Esophagus squamous epithelium (tissue), 5 donors: ENCODE results near the gene MAPRE3. TPM values are rescaled to one million over a fixed set of nuclear protein-coding genes. Genes with fewer than 3 reads are reported as not detected.

Experiments used
- DNase-seq: peaks from one replicate; lab custom pipeline; 2025; lab: John Stamatoyannopoulos, UW
- H3K27ac ChIP-seq, 4 donors: fragments of 200-600 bp; sonication (generic); one replicate each; pipeline ENCODE4 v1.5.1; 2016 to 2019; ENCODE audit warnings: mild to moderate bottlenecking in 1 of 4
- H3K27me3 ChIP-seq, 4 donors: fragments of 200-600 bp; sonication (generic); 1 replicate in 3 of 4; 2 replicates in 1 of 4; pipeline versions ENCODE4 v1.5.1 to v1.6.0; 2017 to 2021; ENCODE audit warnings: antibody characterized with exemption in 1 of 4
- H3K36me3 ChIP-seq, 3 donors: fragments of 200-600 bp; sonication (generic); one replicate each; pipeline ENCODE4 v1.5.1; 2016 to 2019
- H3K4me1 ChIP-seq, 3 donors: fragments of 200-600 bp; sonication (generic); one replicate each; pipeline ENCODE4 v1.5.1; 2017 to 2019
- H3K4me3 ChIP-seq, 4 donors: fragments of 200-600 bp; sonication (generic); 1 replicate in 3 of 4; 2 replicates in 1 of 4; pipeline ENCODE4 v1.5.1; 2016 to 2019; ENCODE audit warnings: mild to moderate bottlenecking in 2 of 4, moderate library complexity in 1 of 4
- H3K9me3 ChIP-seq, 3 donors: fragments of 200-600 bp; sonication (generic); one replicate each; pipeline ENCODE4 v1.5.1; 2016 to 2019
- CTCF ChIP-seq, 6 experiments: fragments of 450-650 bp in 4 of 6; fragments of 200-600 bp in 2 of 6; sonication (generic) in 2 of 6; IDR thresholded peaks; one replicate each; pipeline ENCODE4 v1.5.1; 2016 to 2019; ENCODE audit warnings: antibody characterized with exemption in 6 of 6, mild to moderate bottlenecking in 4 of 6, moderate library complexity in 4 of 6
- POLR2A ChIP-seq, 4 donors: fragments of 450-650 bp; IDR thresholded peaks; one replicate each; pipeline ENCODE4 v1.6.1; 2017; ENCODE audit warnings: antibody characterized with exemption in 4 of 4, mild to moderate bottlenecking in 4 of 4, moderate library complexity in 3 of 4
- WGBS, 2 donors: methylation state at CpG; one replicate each; pipeline ENCODE4 v1.1.5; 2018; 5-methylcytosine and 5-hydroxymethylcytosine counted together
- intact Hi-C: fragments of 100-400 bp; cut with DNase I; formaldehyde crosslinking; loops from one replicate; pipeline ENCODE4 v1.15.0; 2022
- total RNA-seq, 4 donors: library from RNA; depleted of rRNA; stranded (reverse); fragments of >200 nt; gene quantifications; one replicate each; pipeline ENCODE4 v1.1.0, GENCODE V29; 2016
- donor health status: DM: yes; HTN: yes; CAD: no.

The MAPRE3 gene
- total RNA-seq, 4 donors from 2014 or later, result 4.4 to 7.6 (median 5.2) TPM

GRCh38 chr2:26970928-26971627, 641 bp downstream of the MAPRE3 start:
- no peak for DNase-seq
- Histone ChIP-seq H3K27ac (peak overlapping the region; percentile 71 to 86 (median 84)), H3K36me3 (no peaks in the 10 kb centered on the region), H3K4me3 (peak overlapping the region; percentile 54 to 86 (median 70)), H3K9me3 (no peaks in the 10 kb centered on the region), H3K27me3 (peaks cover 0 to 20% (median 0%) of the 10 kb centered on the region in 4 donors), H3K4me1 (peaks cover 16 to 38% (median 17%) of the 10 kb centered on the region in 3 donors)
- TF ChIP-seq POLR2A (IDR thresholded peaks at IDR 0.05) (no peak), CTCF (IDR thresholded peaks at IDR 0.05) (no peak)
- 13 to 17% methylated on average over 14 to 16 of the region's 34 CpGs for WGBS, 2 donors
- intact Hi-C loops, result no loop called here

- Histone ChIP-seq H3K27ac (peak overlapping the region; percentile 71 to 86 (median 84)), H3K36me3 (no peaks in the 10 kb centered on the region), H3K9me3 (no peaks in the 10 kb centered on the region), H3K4me3 (peak overlapping the region in 3 of 4 donors; percentile 54 to 86 (median 80)), H3K27me3 (peaks cover 0 to 19% (median 0%) of the 10 kb centered on the region in 4 donors), H3K4me1 (peaks cover 16 to 38% (median 17%) of the 10 kb centered on the region in 3 donors)
- intact Hi-C loops, result no loop called here
- TF ChIP-seq CTCF (IDR thresholded peaks at IDR 0.05) (no peak), POLR2A (IDR thresholded peaks at IDR 0.05) (no peak)
- no peak for DNase-seq
- WGBS, 2 donors, result 39 to 56% methylated on average over 9 of the region's 9 CpGs
Observed at GRCh38 chr2:26971911-26972786, 1.7 kb downstream of the MAPRE3 start.

GRCh38 chr2:26974352-26974751, 3.9 kb downstream of the MAPRE3 start:
- intact Hi-C loops, result no loop called here
- no peak for DNase-seq
- peaks cover 16 to 38% (median 17%) of the 10 kb centered on the region in 3 donors for H3K4me1 ChIP-seq
- H3K36me3 ChIP-seq, result no peaks in the 10 kb centered on the region
- H3K9me3 ChIP-seq, result no peaks in the 10 kb centered on the region
- no peak for TF ChIP-seq CTCF (IDR thresholded peaks at IDR 0.05)
- no peak for TF ChIP-seq POLR2A (IDR thresholded peaks at IDR 0.05)
- H3K27me3 ChIP-seq, result peaks cover 0 to 5% (median 0%) of the 10 kb centered on the region in 4 donors
- H3K4me3 ChIP-seq, result no peak overlapping the region
- no peak overlapping the region for H3K27ac ChIP-seq
- 92 to 96% methylated on average over 5 of the region's 5 CpGs for WGBS, 2 donors

- TF ChIP-seq POLR2A (IDR thresholded peaks at IDR 0.05) (no peak), CTCF (IDR thresholded peaks at IDR 0.05) (no peak)
- Histone ChIP-seq H3K4me1 (peaks cover 13 to 33% (median 17%) of the 10 kb centered on the region in 3 donors), H3K27me3 (no peaks in the 10 kb centered on the region), H3K27ac (no peak overlapping the region), H3K9me3 (no peaks in the 10 kb centered on the region), H3K4me3 (no peak overlapping the region), H3K36me3 (no peaks in the 10 kb centered on the region)
- no peak for DNase-seq
- intact Hi-C loops, result no loop called here
- WGBS, 2 donors, result 56 to 70% methylated on average over 2 of the region's 2 CpGs
Observed at GRCh38 chr2:26975102-26975501, 4.7 kb downstream of the MAPRE3 start.

- Histone ChIP-seq H3K4me1 (peaks cover 12 to 27% (median 17%) of the 10 kb centered on the region in 3 donors), H3K27me3 (no peaks in the 10 kb centered on the region), H3K9me3 (no peaks in the 10 kb centered on the region), H3K4me3 (no peak overlapping the region), H3K27ac (no peak overlapping the region), H3K36me3 (no peaks in the 10 kb centered on the region)
- DNase-seq, result no peak
- WGBS, 2 donors, result 44 to 50% methylated on average over 1 of the region's 1 CpG
- intact Hi-C loops, result no loop called here
- no peak for TF ChIP-seq POLR2A (IDR thresholded peaks at IDR 0.05)
- no peak for TF ChIP-seq CTCF (IDR thresholded peaks at IDR 0.05)
Observed at GRCh38 chr2:26975656-26976055, 5.2 kb downstream of the MAPRE3 start.
